SHP77 (cell line): Measurements from ENCODE around the gene CFAP100.

Experiments used
- DNase-seq, 2 experiments: peaks; one replicate each; lab custom pipeline; 2025; lab: John Stamatoyannopoulos, UW

Gene CFAP100

GRCh38 chr3:126402666-126403302, 8.1 kb downstream of the CFAP100 start:
- no peak for DNase-seq

GRCh38 chr3:126406389-126407296, 11.9 kb downstream of the CFAP100 start:
- no peak for DNase-seq

GRCh38 chr3:126407412-126408044, 12.8 kb downstream of the CFAP100 start:
- DNase-seq: no peak

DNA sequence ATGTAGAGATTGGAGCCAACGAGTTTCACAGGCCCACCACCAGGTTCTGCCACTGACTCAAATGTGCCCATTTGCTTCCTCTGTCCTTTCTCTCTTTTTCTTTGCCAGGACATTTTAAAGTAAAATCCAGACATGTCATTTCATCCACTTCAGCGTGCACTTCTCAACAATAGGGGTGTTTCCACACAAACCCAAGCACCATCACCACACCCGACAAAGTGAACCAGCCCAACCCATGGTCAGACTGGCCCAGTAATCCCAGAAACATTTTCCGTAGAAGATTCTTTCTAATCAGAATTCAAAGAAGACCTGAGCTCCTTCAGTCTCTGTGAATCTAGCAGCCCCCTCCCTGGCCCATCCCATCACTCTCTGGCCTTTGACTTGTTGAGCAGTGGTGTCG, 13.4 kb downstream of the CFAP100 start:
- no peak for DNase-seq

GRCh38 chr3:126412841-126413692, 18.4 kb downstream of the CFAP100 start:
- no peak for DNase-seq

GRCh38 chr3:126413693-126414080, 19.0 kb downstream of the CFAP100 start:
- no peak for DNase-seq

DNA sequence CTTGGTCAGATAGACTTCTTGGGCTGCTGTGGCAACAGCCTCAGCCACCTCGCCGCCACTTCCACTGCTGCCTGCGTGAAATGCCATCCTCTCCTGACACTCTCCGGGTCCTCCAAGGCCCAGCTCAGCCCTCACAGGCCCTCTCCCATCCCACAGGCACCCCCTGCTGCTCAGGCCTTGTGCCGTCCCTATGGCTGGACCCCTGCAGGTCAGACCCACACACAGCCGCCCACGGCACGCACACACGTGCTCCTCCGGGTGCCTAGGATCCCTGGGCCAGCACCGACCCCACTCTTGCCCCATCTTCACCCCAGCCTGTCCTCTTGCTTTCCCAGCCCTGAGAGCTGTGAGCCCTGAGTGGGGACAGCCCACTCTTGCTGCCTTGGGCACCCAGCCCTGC, 19.7 kb downstream of the CFAP100 start:
- DNase-seq: no peak

GRCh38 chr3:126414961-126415660, 20.4 kb downstream of the CFAP100 start:
- no peak for DNase-seq

DNA sequence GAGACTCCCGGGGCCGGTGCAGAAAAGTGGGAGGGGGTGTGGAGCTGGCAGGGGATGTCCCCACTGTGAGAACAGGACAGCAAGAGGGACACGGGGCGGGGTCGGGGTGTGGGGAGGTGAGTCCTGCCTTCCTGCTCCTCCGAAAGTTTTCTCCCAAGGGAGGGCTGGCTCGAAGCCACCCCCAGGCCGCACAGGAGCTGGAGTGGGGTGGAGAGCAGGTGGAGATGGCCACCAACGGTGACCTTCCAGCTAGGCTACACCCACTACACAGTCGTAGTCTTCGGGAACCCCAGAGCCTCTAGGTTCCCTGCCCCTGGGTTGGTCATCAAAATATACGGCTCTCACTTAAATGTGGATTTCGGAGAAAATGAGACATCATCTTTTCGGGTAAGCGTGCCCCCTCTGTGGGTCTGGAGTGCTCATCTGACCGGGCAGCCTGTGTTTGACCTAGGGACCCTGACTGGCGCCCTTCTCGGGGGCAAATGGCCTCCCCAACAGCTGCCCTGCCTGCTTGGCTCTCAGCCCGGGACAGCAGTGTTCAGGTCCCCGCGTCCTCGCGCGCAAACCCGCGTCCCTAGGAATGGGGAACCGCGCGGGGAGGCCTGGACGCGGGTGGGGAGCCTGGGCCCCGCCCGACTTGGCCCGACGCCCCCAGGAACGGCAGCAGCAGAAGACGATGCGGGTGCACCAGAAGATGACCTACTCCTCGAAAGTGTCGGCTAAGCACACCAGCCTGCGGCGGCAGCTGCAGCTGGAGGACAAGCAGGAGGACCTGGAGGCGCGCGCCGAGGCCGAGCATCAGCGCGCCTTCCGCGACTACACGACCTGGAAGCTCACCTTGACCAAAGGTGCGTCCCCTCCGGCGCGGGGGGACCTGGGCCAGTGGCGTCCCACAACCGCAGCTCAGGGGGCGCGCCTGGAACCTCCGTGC, 21.2 kb downstream of the CFAP100 start:
- no peak for DNase-seq

- DNase-seq: no peak
Measured at GRCh38 chr3:126416943-126417342, 22.2 kb downstream of the CFAP100 start.

GRCh38 chr3:126417515-126417914, 22.8 kb downstream of the CFAP100 start:
- no peak for DNase-seq

- DNase-seq: no peak
Measured at GRCh38 chr3:126417981-126418530, 23.3 kb downstream of the CFAP100 start.

DNA sequence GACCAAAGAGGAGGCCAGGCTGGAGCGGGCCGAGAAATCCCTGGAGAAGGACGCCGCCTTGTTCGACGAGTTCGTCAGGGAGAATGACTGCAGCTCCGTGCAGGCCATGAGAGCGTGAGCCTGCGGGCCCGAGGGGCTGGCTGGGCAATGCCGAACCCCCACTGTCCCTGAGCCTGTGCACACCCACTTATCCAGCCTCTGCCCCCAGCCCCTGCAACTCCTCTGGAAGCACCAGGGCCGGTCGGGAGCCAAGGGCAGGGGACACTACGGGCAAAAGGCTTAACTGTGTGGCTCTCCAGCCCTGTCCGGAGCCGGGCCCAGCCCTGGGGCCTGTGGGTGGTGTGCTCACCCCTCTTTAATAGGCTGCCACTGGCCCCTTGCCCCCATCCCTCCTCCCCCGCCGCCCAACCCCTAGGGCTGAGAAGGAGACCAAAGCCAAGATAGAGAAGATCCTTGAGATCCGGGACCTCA, 24.0 kb downstream of the CFAP100 start:
- DNase-seq: no peak

GRCh38 chr3:126419151-126419703, 24.5 kb downstream of the CFAP100 start:
- DNase-seq: no peak

DNA sequence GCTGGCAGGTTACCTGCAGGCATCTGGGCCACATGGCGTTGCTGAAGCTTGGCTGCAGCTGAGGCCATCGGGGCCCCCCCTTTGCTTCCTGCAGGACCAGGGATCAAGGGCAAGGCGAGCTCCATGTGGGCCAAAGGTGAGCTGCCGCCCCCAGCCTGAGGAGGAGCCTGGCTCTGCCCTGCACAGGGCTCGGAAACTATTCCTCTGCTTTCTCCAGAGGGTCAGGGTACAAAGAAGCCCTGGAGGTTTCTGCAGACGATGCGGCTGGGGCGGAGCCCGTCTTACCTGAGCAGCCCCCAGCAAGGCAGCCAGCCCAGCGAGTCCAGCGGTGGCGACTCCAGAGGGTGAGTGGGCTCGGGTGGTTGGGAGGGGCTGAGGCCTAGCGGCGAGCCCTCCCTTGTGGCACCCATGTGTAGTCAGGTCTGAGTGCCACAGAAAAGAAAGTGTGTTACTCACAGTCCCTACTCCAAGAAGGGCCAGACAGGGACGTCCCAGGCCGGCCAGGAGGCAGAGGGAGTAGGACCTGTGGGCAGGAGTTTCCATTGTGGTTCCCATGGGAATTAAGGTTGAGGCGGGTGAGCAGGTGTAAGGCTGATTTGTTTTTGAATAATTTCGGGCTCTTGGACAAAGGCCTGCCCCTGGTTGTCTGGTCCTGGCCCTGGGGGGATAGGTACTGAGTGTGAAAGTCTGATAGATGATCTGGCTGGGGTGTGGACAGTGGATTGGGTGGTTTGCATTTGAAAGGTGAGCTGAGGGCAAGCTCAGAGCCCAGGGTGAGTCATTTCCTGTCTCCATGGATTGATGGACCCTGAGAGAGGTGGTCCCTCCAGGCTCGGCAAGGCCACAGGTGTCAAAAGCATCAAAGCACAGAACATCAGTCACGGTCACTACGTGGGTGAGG, 25.4 kb downstream of the CFAP100 start:
- DNase-seq: no peak

DNA sequence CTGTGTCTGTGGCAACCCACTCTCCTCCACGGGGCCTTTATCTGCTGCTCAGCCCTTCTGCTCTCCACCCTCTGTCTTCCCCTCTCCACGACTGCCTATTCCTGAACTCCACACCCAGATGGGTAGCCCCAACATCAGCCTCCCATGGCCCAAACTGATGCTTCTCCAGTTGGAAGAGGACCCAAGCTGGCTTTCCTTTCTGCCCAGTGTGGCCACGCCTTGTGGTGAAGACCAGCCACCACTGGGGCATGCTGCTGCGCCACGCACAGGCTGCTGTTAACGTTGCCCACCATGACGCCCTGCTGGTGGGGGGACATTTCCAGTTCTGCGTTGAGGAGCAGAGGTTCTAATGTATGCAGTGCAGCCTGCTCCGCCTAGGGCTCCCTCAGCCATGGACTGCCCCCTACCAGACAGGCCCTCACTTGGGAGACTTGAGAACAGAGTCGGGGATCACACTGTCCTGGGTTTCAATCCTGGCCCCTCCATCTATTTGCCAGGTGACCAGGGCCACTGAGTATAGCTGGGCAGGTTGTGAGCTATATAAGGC, 26.9 kb downstream of the CFAP100 start:
- no peak for DNase-seq

- DNase-seq: no peak
Measured at GRCh38 chr3:126422121-126422520, 27.4 kb downstream of the CFAP100 start.

- no peak for DNase-seq
Measured at GRCh38 chr3:126422571-126423091, 27.9 kb downstream of the CFAP100 start.
